WTC11 (cell line): Measurements from ENCODE around the gene RBM8A. TPM values are rescaled to one million over a fixed set of nuclear protein-coding genes. Genes with fewer than 3 reads are reported as not detected.

Experiments
- ATAC-seq: fragments of 200-7000 bp; cut with Tn5 transposase; 2 replicates; pipeline ENCODE4 v1.10.0; 2021; ENCODE audit warnings: mild to moderate bottlenecking, moderate library complexity
- CTCF ChIA-PET: fragments of 300-600 bp; sonication (Branson Sonifier 250); formaldehyde crosslinking; loops from one replicate; lab custom pipeline; 2021; ENCODE audit warnings: antibody characterized with exemption; lab: Charles Lee
- POLR2A ChIA-PET: fragments of 350-600 bp; sonication (Branson Sonifier 250); formaldehyde crosslinking; loops from one replicate; lab custom pipeline; 2021; ENCODE audit warnings: antibody characterized with exemption; lab: Charles Lee
- DNase-seq: peaks from one replicate; pipeline ENCODE4 v3.0.0; 2021; ENCODE audit warnings: low spot score
- H3K27ac Mint-ChIP-seq: 2 replicates; pipeline ENCODE4 v1.8.0; 2021; ENCODE audit warnings: mixed read lengths
- H3K27me3 Mint-ChIP-seq: 2 replicates; pipeline ENCODE4 v1.8.0; 2021; ENCODE audit warnings: low read depth, mild to moderate bottlenecking, moderate library complexity, mixed read lengths
- H3K36me3 Mint-ChIP-seq: 2 replicates; pipeline ENCODE4 v1.8.0; 2021; ENCODE audit warnings: mixed read lengths
- H3K4me1 Mint-ChIP-seq: 2 replicates; pipeline ENCODE4 v1.8.0; 2022; ENCODE audit warnings: mixed read lengths
- H3K4me3 Mint-ChIP-seq: 2 replicates; pipeline ENCODE4 v1.8.0; 2021; ENCODE audit warnings: mild to moderate bottlenecking, moderate library complexity, mixed read lengths
- H3K9me3 Mint-ChIP-seq: 2 replicates; pipeline ENCODE4 v1.8.0; 2021; ENCODE audit warnings: mixed read lengths
- CDX4 ChIP-seq: fragments of 250-450 bp; sonication (Bioruptor Pico); IDR thresholded peaks from 2 replicates; pipeline ENCODE4 v1.9.0; 2021; ENCODE audit warnings: moderate library complexity, mild to moderate bottlenecking, inconsistent platforms, borderline replicate concordance
- ZNF219 ChIP-seq: sonication (generic); formaldehyde crosslinking; IDR thresholded peaks from 2 replicates; pipeline ENCODE4 v1.8.0; 2023; ENCODE audit warnings: missing genetic modification reagents, mild to moderate bottlenecking, borderline replicate concordance
- ZNF232 ChIP-seq: sonication (generic); formaldehyde crosslinking; IDR thresholded peaks from 2 replicates; pipeline ENCODE4 v1.8.0; 2022; ENCODE audit warnings: mild to moderate bottlenecking, missing genetic modification reagents
- ZNF396 ChIP-seq: fragments of 250-450 bp; sonication (Bioruptor Pico); IDR thresholded peaks from 2 replicates; pipeline ENCODE4 v1.8.0; 2021; ENCODE audit warnings: mild to moderate bottlenecking, moderate library complexity, borderline replicate concordance
- ZNF512 ChIP-seq: sonication (generic); formaldehyde crosslinking; IDR thresholded peaks from 2 replicates; pipeline ENCODE4 v1.8.1; 2022; ENCODE audit warnings: missing genetic modification reagents, borderline replicate concordance
- ZNF532 ChIP-seq: fragments of 250-450 bp; sonication (Bioruptor Pico); IDR thresholded peaks from 2 replicates; pipeline ENCODE4 v1.9.0; 2021; ENCODE audit warnings: mild to moderate bottlenecking, borderline replicate concordance
- total RNA-seq: library from RNA; stranded (reverse); gene quantifications from 3 replicates; pipeline ENCODE4 v1.2.3, GENCODE V29; 2021
- TF ChIP-seq, protein P1 (sequence below): sonication (generic); formaldehyde crosslinking; IDR thresholded peaks from 2 replicates; pipeline ENCODE4 v1.8.1; 2023; ENCODE audit warnings: mild to moderate bottlenecking, missing genetic modification reagents, borderline replicate concordance
- TF ChIP-seq, protein P2 (sequence below): fragments of 200-600 bp; IDR thresholded peaks from 2 replicates; pipeline ENCODE4 v1.8.0; 2022; ENCODE audit warnings: antibody characterized with exemption
- TF ChIP-seq, protein P3 (sequence below): sonication (generic); formaldehyde crosslinking; IDR thresholded peaks from 2 replicates; pipeline ENCODE4 v1.8.1; 2023; ENCODE audit warnings: mild to moderate bottlenecking, missing genetic modification reagents, moderate library complexity
- TF ChIP-seq, protein P4 (sequence below): sonication (generic); formaldehyde crosslinking; IDR thresholded peaks from 2 replicates; pipeline ENCODE4 v1.8.1; 2023; ENCODE audit warnings: mild to moderate bottlenecking, missing genetic modification reagents
- TF ChIP-seq, protein P5 (sequence below): sonication (generic); formaldehyde crosslinking; IDR thresholded peaks from 2 replicates; pipeline ENCODE4 v1.8.1; 2023; ENCODE audit warnings: mild to moderate bottlenecking, missing genetic modification reagents, moderate library complexity

Gene RBM8A
- total RNA-seq, 1 experiment from 2014 or later = 199 TPM

GRCh38 chr1:145908653-145909052 lies 18.6 kb downstream of the RBM8A start (continued):
- no peak for TF ChIP-seq ZNF532
- TF ChIP-seq ZNF396 = no peak
- TF ChIP-seq ZNF232 (CRISPR knock-in tag) = no peak
- TF ChIP-seq, protein P1, sequence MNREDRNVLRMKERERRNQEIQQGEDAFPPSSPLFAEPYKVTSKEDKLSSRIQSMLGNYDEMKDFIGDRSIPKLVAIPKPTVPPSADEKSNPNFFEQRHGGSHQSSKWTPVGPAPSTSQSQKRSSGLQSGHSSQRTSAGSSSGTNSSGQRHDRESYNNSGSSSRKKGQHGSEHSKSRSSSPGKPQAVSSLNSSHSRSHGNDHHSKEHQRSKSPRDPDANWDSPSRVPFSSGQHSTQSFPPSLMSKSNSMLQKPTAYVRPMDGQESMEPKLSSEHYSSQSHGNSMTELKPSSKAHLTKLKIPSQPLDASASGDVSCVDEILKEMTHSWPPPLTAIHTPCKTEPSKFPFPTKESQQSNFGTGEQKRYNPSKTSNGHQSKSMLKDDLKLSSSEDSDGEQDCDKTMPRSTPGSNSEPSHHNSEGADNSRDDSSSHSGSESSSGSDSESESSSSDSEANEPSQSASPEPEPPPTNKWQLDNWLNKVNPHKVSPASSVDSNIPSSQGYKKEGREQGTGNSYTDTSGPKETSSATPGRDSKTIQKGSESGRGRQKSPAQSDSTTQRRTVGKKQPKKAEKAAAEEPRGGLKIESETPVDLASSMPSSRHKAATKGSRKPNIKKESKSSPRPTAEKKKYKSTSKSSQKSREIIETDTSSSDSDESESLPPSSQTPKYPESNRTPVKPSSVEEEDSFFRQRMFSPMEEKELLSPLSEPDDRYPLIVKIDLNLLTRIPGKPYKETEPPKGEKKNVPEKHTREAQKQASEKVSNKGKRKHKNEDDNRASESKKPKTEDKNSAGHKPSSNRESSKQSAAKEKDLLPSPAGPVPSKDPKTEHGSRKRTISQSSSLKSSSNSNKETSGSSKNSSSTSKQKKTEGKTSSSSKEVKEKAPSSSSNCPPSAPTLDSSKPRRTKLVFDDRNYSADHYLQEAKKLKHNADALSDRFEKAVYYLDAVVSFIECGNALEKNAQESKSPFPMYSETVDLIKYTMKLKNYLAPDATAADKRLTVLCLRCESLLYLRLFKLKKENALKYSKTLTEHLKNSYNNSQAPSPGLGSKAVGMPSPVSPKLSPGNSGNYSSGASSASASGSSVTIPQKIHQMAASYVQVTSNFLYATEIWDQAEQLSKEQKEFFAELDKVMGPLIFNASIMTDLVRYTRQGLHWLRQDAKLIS (CRISPR knock-in tag) = no peak
- TF ChIP-seq, protein P2, sequence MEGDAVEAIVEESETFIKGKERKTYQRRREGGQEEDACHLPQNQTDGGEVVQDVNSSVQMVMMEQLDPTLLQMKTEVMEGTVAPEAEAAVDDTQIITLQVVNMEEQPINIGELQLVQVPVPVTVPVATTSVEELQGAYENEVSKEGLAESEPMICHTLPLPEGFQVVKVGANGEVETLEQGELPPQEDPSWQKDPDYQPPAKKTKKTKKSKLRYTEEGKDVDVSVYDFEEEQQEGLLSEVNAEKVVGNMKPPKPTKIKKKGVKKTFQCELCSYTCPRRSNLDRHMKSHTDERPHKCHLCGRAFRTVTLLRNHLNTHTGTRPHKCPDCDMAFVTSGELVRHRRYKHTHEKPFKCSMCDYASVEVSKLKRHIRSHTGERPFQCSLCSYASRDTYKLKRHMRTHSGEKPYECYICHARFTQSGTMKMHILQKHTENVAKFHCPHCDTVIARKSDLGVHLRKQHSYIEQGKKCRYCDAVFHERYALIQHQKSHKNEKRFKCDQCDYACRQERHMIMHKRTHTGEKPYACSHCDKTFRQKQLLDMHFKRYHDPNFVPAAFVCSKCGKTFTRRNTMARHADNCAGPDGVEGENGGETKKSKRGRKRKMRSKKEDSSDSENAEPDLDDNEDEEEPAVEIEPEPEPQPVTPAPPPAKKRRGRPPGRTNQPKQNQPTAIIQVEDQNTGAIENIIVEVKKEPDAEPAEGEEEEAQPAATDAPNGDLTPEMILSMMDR = no peak
- TF ChIP-seq, protein P3, sequence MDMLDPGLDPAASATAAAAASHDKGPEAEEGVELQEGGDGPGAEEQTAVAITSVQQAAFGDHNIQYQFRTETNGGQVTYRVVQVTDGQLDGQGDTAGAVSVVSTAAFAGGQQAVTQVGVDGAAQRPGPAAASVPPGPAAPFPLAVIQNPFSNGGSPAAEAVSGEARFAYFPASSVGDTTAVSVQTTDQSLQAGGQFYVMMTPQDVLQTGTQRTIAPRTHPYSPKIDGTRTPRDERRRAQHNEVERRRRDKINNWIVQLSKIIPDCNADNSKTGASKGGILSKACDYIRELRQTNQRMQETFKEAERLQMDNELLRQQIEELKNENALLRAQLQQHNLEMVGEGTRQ (CRISPR knock-in tag) = no peak

GRCh38 chr1:145906954-145907753 lies 20.1 kb downstream of the RBM8A start:
- Mint-ChIP-seq H3K9me3 (no peaks in the 10 kb centered on the region), H3K4me1 (peaks cover 14% of the 10 kb centered on the region), H3K4me3 (no peak overlapping the region), H3K27ac (no peak overlapping the region), H3K36me3 (no peaks in the 10 kb centered on the region), H3K27me3 (peaks cover 3% of the 10 kb centered on the region)
- POLR2A ChIA-PET = interaction anchor here (1.8 kb wide), 1 partner anchor 15 kb away, joined by 7 read pairs; no protein-coding TSS in a partner anchor
- DNase-seq = no peak
- CTCF ChIA-PET = interaction anchor here (1.0 to 6.8 kb wide), 6 partner anchors 15 to 70 kb away, joined by 3 to 93 read pairs (median 7); partner anchors contain the start of genes ANKRD35 and NUDT17
- ATAC-seq = peak; percentile 25; the same call in 1 of the 2 replicates
- TF ChIP-seq, protein P4, sequence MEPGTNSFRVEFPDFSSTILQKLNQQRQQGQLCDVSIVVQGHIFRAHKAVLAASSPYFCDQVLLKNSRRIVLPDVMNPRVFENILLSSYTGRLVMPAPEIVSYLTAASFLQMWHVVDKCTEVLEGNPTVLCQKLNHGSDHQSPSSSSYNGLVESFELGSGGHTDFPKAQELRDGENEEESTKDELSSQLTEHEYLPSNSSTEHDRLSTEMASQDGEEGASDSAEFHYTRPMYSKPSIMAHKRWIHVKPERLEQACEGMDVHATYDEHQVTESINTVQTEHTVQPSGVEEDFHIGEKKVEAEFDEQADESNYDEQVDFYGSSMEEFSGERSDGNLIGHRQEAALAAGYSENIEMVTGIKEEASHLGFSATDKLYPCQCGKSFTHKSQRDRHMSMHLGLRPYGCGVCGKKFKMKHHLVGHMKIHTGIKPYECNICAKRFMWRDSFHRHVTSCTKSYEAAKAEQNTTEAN = no peak
- TF ChIP-seq, protein P1 (CRISPR knock-in tag) = no peak
- TF ChIP-seq ZNF219 (CRISPR knock-in tag) = no peak
- no peak for TF ChIP-seq CDX4 (CRISPR knock-in tag)
- no peak for TF ChIP-seq ZNF512 (CRISPR knock-in tag)
- TF ChIP-seq, protein P5, sequence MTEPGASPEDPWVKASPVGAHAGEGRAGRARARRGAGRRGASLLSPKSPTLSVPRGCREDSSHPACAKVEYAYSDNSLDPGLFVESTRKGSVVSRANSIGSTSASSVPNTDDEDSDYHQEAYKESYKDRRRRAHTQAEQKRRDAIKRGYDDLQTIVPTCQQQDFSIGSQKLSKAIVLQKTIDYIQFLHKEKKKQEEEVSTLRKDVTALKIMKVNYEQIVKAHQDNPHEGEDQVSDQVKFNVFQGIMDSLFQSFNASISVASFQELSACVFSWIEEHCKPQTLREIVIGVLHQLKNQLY (CRISPR knock-in tag) = no peak
